Stimulated activated CD4-positive, alpha-beta T cell treated with anti-CD3 and anti-CD28 coated beads, Interleukin-1b, Interleukin-23, amount 100 ng/mL, for 1 hour (primary cell): ENCODE data around the gene NPC2.
"Not testable (repeated sequence)": the region's sequence is repeated elsewhere in the genome, so short reads cannot be mapped to it uniquely, and the experiment has no call there.

ENCODE experiments used
- DNase-seq, 2 donors: peaks; one replicate each; pipeline ENCODE4 v3.0.0-alpha.2; 2020; ENCODE audit warnings: low read depth in 2 of 2

The NPC2 gene

DNA sequence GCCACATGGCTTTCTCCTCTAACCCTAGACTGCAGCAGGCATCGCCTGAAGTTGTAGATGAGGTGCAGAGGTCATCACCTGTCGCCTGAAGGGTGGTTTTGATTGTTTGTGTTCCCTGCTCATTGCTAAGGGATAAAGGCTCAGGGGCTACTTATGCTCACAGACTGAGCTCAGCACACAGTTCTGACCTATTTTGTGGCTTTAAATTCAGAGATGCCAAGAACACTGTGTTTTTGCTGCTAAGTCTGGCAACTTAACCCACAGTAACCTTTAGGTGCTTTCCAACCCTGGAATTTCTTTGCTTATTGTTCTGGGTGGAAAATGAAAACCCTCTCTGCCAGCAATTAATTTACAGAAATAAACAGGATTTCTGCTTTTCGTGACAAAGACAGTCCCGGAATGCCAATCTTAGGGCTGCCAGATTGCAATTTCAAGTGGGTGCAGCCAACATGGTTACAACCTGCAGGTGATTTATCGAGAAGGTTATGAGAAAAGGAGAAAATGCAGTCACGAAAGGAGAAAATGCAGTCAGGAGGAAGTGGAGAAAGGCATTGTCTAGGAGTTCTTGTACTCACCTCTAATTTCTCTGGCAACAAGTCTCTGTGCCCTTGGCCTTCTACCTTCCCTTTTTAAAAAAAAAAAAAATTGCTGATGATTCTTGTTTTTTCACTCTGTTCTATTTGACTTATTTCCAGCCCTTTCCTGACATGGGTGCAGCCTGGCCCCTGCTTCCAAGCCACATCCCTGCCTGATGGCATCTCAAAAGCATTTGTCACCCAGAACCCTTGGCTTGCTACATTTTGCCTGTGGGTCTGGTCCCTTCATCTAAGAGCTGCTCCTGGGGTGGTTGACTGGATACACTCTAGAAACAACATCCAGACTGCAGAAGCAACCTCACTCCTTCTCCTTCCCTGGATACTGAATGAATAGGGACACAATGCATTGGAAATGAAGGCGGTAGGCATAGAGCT is 23.3 kb downstream of the NPC2 start:
- no peak for DNase-seq

DNA sequence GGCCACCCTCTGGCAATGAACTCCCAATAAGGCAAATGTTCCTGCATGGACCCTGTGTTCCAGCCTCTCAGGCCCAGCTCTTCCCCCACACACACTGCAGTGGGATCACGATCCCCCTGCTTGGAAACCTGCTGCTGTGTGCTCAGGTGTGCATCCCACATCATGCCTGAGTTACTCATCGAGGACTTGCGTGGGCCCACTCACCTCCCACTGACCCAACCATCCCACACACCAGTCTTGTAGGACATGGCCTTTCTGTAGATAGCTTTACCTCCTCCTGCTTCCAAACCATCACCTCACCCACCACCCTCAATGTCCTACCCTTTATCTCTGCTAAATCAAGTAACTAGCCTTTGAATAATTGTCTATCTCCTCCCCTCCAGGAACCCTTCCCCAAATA is 24.6 kb downstream of the NPC2 start:
- DNase-seq = no peak

DNA sequence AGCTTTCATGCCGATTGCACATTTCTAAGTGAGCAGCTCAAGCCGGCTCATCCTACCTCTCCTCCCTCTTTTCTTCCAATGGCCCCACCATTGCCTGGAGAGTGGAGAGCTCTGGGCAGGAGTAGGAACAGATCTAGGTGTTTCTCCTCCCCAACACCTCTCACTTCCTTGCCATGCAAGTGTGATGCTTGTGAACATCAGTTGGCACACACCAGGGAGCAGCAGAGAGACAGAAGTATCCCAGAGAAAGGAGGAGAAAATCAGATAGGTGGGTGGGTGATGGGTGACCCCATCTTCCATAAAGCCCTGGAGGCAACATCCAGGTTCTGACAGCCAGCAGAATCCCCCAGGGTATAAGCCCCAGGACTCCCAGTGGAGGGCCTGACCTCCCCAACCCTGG is 27.8 kb downstream of the NPC2 start:
- no peak for DNase-seq

DNA sequence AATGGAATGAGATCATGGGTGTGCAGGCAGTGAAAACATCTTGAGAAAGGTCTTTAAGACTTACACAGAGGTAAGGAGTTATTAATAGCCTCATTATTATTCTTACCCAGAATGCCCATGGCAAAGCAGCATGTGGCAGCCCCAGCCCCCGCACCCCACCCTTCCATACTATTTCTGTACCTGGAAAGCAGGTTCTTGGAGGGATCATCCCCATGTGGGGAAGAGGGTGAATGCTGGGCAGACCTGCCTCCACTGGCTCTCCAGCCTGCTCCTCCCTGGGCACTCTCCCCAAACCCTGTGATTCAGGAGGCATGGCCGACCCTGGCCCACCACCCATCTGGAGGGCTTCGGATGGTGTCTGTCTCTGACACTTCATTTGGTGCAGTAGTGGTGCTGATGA is 28.3 kb downstream of the NPC2 start:
- no peak for DNase-seq

DNA sequence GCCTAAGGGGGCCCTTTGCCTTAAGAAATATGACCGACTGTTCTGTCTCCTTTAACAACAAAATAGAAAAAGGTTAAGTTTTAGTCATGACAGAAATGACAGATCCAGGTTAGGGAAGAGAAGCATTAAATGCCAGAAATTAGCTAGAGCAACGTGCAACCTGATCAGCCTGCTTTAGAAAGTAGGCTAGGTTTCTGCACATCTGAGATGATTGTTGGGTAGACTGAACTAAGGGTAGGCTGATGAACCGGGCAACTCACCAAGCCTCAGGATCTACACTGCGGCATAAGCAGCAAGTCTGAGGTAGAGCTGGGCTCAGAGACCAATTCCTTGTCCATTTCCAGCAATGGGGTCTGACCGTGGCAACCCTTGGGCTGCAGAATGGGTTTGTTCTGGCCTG is 29.4 kb downstream of the NPC2 start:
- no peak for DNase-seq

DNA sequence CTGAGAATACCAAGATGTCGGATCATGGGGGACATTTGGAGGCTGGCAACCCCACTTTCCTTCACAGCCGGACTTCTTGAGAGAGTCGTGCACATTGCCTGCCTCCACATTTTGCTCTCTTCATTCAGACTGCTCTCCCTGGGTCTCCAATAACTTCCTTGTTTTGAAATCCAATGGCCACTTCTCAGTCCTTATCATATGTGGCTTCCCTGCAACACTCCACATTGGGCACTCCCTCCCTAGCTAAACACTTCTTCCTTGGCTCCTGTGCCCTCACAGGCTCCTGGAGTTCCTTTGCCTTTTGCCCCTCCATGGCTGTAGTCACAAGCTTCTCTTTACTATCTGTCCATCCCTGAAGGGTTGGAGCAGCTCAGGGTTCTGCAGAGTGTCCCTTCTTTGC is 30.1 kb downstream of the NPC2 start:
- DNase-seq = no peak

DNA sequence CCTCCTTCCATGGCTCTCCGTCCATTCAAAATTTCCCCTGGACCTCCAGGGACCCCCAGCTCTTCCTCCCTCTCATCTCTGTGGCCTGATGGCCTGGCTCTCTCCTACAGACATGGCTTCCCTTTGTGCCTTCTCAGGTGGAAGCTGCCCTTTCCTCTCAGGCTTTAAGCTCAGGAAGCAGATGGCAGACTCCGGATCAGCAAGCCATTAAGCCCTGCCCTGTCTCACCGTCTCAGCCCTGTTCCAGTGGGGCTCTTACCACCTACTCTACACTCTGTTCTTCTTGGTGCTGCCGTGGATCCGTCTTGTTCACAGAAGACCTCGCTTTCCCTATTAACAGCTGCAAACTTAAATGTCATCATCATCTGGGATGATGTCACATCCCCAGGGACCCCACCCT is 33.1 kb downstream of the NPC2 start:
- no peak for DNase-seq

DNA sequence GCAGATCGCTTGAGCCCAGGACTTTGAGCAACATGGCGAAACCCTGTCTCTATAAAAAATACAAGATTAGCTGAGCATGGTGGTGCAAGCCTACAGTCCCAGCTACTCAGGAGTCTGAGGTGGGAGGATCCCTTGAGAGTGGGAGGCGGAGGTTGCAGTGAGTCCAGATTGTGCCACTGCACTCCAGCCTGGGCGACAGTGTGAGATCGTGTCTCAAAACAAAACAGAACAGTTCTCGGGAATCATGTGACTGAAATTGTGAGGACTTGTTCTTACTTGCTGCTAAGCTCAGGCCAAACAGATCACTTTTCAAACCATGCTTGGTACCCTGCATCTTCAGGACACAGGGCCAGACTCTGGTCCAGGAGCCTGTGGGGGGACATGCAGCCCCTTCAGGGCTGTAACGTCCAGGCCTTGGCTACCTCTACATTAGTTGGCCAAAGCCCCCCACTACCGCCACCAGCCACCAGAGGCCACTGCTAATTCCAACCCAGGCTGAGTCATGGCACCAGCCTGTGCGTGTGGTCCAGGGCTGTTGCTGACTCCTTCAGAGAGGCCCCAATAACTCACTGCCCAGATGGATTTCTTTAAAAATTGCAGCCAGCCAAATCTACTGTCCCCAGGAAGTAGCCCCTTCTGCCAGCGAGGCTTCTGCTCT is 33.7 kb downstream of the NPC2 start:
- DNase-seq = no peak

DNA sequence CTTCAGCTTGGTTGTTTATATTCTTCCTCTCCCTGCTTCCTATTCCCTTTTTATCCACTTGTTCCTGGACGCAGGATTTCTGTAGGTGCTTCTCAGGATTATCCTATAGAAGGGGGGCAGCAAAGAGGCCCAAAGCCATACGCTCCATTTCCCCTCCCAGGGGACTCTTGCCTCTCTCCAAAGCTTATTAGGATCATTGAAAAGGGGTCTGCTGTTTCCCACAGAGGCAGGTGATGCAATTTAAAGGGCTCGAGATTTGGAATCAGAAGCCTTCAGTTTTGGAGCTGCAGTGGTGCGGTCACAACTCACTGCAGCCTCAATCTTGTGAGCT is 35.6 kb downstream of the NPC2 start:
- no peak for DNase-seq

DNA sequence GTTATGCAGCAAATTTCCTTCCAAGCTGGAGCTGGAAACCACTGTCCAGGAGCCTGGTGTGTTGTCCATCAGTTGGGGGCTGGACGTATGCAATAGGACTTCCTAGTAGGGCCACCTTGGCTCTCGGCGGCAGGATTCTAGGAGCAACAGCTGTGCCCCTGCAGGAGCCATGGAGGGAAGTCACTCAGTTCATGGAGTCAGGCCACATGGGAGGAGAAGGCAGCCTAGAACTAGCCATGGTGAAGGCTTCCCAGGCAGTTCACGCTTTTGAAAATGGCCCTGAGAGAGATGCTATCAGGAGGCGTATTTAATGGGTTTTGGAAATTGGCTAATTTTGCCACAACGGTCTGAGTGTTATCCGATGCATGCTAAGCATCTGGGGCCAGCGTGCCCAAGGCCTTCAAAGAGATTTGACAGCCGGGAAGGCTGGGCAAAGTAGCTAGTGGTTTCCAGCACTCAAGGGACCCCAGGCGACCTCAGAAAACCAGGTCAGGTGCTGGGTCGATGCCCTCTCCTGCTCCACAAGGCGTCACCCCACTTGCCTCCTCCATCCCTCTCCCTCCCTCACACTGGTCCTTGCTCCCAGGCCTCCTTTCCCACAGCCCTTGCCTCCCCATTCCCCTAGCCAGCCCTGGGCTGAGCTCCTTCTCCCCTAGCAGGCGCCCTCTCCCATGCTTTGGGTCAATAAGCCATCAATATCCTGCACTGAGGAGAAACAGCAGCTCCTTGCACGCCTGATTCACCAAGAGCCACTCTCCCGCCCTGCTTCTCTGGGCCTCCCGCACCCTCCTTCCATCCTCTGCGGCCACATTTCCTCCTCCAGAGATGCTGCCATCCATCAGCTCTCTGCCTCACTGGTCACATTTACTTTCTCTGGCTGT is 36.2 kb downstream of the NPC2 start:
- DNase-seq = no peak

DNA sequence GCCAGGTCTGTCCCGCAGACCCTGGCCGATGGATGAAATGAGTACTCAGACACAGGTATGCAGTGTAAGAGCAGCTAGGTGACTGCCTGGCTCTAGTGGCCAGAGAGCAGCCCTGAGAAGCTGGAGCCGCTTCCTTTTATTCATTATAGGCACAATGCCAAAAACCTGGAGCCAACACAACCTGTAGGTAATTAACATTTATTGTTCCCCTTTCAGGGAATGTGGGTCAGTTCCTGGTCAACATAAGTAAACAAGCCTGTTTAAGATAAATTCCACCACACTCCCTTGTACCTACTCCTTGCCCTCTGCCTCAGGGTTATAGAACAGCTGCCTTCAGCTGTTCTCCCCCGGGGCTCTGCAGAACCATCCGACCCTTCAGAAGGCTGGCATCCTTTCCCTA is 38.7 kb downstream of the NPC2 start:
- not testable (repeated sequence) for DNase-seq

DNA sequence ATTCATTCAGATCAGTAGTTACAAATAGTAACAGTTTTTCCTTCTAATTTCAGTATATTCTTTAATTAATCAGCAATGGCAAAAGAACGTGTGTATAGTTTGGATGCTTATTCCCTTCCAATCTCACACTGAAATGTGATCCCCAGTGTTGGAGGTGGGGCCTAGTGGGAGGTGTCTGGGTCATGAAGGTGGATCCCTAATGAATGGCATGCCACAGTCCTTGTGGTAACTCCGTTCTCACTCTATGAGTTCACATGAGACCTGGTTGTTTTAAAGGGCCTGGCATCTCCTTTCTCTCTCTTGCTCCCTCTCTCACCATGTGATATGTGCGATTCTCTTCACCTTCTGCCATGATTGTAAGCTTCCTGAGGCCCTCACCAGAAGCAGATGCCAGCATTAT is 48.2 kb downstream of the NPC2 start:
- DNase-seq = no peak

DNA sequence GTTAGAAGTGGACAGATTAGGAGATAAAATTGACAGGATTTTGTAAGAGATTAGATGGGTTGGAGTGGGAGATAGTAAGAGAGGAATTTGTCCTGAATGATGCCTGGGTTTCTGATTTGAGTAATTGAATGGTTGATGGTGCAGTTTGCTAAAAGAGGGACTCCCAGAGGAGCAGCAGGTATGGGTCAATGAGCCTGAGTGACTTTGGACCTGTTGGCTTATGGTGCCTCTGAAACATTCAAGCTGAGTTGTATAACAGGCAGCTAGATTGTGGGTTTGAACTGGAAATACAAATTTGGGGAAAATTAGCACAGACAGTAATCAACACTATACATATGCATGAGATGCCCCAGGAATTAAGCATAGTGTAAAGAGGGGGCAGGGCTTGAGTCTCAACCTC is 50.3 kb downstream of the NPC2 start:
- no peak for DNase-seq

DNA sequence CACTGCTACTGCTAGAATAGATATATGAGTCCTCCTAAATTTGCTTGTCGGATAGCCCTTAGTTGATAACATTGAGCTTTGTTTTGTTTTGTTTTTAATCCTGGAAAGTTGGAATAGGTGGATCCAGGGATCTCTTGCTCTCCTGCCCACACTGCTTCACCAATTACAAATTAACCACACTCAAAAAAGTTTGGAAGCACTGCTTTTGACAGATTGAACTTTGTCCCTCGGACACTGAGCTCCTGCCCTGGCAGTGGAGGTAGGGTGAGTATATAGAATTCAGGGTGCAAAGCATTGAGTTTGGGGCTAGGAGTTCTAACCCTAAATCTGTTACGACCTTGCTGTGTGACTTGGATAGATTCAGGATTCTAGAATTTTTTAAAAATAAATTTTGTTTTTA is 52.0 kb downstream of the NPC2 start:
- DNase-seq = no peak

DNA sequence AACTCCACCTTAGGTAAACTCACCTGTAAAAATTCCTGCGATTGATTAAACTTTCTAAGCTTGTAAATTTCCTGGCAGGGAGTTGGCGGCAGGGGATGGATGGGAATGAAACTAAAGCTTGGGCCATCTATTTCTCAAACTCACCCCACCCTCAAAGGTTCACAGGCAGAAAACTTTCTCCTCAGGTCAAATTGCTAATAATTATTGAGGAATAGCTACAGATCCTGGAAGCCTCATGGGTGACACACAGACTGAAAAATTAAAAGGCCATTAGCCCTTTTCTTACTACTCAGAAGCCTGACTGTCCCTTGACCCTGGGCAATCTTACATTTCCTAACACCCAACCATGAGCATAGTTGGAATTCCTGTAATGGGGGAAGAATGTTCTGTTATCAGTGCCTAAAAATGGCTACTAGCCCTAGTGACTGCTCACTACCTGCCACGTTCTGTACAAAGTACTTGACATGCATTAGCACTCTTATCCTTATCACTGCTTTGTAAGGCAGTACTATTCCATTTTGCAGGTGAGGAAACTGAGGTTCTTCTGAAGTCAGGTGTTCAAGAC is 54.7 kb downstream of the NPC2 start:
- no peak for DNase-seq

DNA sequence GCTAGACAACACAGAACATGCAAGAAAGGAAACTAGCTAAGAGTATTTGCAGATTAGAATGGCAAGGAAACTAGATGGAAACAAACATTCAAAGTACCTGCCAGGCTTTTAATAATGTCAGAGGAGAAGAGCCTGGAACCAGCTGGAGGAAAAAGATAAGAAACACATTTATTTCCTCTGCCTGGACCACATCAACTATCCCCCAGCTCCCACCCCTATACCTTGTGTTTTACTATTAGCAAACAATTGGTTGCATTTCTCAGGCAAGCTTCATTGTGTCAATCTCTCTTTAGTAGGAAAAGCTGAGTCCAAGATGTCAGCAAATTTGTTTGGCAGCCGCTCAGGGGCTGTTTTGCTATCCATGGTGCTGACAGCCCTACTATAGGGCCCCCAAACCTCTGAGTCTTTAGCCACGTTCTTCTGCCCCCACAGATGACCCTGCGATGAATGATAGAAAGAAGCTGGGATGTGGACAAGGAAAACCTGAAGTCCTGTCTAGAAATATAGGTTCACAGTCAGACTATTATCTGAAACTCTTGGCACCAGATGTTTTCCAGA is 55.5 kb downstream of the NPC2 start:
- no peak for DNase-seq

DNA sequence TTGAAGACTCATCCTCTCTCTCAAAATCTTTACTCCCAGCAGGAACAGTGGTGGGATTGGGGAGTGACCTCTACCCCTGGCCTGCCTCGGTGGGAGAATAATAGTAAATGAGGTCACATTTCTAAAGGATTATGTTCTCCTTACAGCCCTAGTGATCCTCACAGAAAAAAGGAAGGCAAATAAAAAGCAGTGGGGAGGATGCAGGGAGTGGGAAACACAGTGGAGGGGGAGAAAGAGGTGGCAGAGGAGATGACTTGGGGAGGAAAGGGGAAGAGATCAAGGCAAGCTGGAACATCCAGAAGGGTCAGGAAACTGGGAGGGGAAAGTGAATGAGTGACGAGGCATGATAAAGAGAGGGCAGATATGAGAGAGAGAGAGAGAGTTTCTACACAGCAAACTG is 58.8 kb downstream of the NPC2 start:
- no peak for DNase-seq

DNA sequence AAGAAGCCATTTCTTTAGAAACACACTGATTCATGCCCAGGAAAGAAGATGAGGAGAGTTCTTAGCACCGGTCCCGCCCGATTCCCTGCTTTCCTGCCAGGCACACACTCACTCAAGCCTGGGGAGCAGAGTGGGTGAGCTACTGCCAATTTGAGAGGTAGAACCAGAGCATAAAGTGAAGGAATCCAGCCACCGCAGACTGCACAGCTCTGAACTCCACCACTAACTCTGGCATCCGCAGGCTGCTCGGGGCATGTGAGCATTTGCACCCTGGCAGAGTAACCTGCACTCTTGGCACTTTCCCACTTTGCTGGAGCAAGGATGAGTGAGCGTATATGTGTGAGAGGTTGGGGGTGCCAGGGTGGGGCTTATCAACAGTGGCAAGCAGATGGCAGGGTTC is 63.1 kb downstream of the NPC2 start:
- DNase-seq = no peak
